HepG2 (cell line): ENCODE data around the gene BSN. TPM values are rescaled to one million over a fixed set of nuclear protein-coding genes. Genes with fewer than 3 reads are reported as not detected.

Source experiments
- ARID4A ChIP-seq: sonication (generic); formaldehyde crosslinking; IDR thresholded peaks from 2 replicates; pipeline ENCODE4 v1.5.0; 2020; ENCODE audit warnings: mild to moderate bottlenecking, missing genetic modification reagents, borderline replicate concordance
- ATF1 ChIP-seq: IDR thresholded peaks from 2 replicates; pipeline ENCODE4 v1.6.1; 2016; ENCODE audit warnings: mild to moderate bottlenecking, control low read depth
- ATF3 ChIP-seq: sonication (generic); formaldehyde crosslinking; IDR thresholded peaks from 2 replicates; pipeline ENCODE4 v1.4.0; 2020; ENCODE audit warnings: missing genetic modification reagents
- CEBPG ChIP-seq: IDR thresholded peaks from 2 replicates; pipeline ENCODE4 v1.6.1; 2016
- FOXK1 ChIP-seq: sonication (generic); formaldehyde crosslinking; IDR thresholded peaks from 2 replicates; pipeline ENCODE4 v1.4.0; 2020; ENCODE audit warnings: low read depth, missing genetic modification reagents, borderline replicate concordance
- GPN1 ChIP-seq: sonication (generic); formaldehyde crosslinking; IDR thresholded peaks from 2 replicates; pipeline ENCODE4 v1.5.1; 2020; ENCODE audit warnings: missing genetic modification reagents, borderline replicate concordance
- KMT2B ChIP-seq: IDR thresholded peaks from 2 replicates; pipeline ENCODE4 v1.6.1; 2016; ENCODE audit warnings: missing genetic modification reagents, missing compliant biosample characterization
- PCBP2 ChIP-seq: fragments of 200-400 bp; formaldehyde crosslinking; optimal IDR thresholded peaks from 2 replicates; pipeline ENCODE3; 2018; ENCODE audit warnings: low read length, low read depth; ENCODE audit not compliant: poor library complexity, severe bottlenecking
- RAD21 ChIP-seq: fragments of 450-650 bp; formaldehyde crosslinking; IDR thresholded peaks from 2 replicates; pipeline ENCODE4 v1.5.0; 2020; ENCODE audit warnings: mild to moderate bottlenecking
- RNF2 ChIP-seq: fragments of 450-650 bp; conservative IDR thresholded peaks from 2 replicates; pipeline ENCODE4 v1.6.1; 2016; ENCODE audit warnings: low read depth
- SAP130 ChIP-seq: IDR thresholded peaks from 2 replicates; pipeline ENCODE4 v1.6.1; 2016; ENCODE audit warnings: low read depth
- SMAD1 ChIP-seq: sonication (generic); formaldehyde crosslinking; IDR thresholded peaks from 2 replicates; pipeline ENCODE4 v1.4.0; 2020; ENCODE audit warnings: missing genetic modification reagents, low read depth, mild to moderate bottlenecking, borderline replicate concordance
- ZBED4 ChIP-seq: sonication (generic); formaldehyde crosslinking; IDR thresholded peaks from 2 replicates; pipeline ENCODE4 v1.4.0; 2020; ENCODE audit warnings: missing genetic modification reagents, borderline replicate concordance
- ZNF235 ChIP-seq: sonication (generic); formaldehyde crosslinking; IDR thresholded peaks from 2 replicates; pipeline ENCODE4 v1.8.1; 2023; ENCODE audit warnings: mild to moderate bottlenecking, missing genetic modification reagents, borderline replicate concordance
- ZNF367 ChIP-seq: sonication (generic); formaldehyde crosslinking; IDR thresholded peaks from 2 replicates; pipeline ENCODE4 v1.4.0; 2020; ENCODE audit warnings: missing genetic modification reagents, borderline replicate concordance
- ZNF598 ChIP-seq: sonication (generic); formaldehyde crosslinking; IDR thresholded peaks from 2 replicates; pipeline ENCODE4 v1.5.1; 2020; ENCODE audit warnings: mild to moderate bottlenecking, missing genetic modification reagents, borderline replicate concordance
- polyA plus RNA-seq, 8 experiments: library from polyadenylated mRNA; depleted of rRNA in 3 of 8; stranded (reverse) in 7 of 8; unstranded in 1 of 8; fragments of >200 nt; fragmentation: Illumina TruSeq in 4 of 8; extraction: Trizol in 4 of 8; gene quantifications; 2 replicates each; pipeline versions ENCODE4 v1.2.1 to v1.2.3, GENCODE V29; 2011 to 2016; ENCODE audit warnings: low read depth in 4 of 8, missing spikeins in 1 of 8, mixed read lengths in 1 of 8; ENCODE audit not compliant: insufficient read depth in 1 of 8
- total RNA-seq, 5 experiments: library from RNA; depleted of rRNA; stranded (reverse); fragments of >200 nt; fragmentation: Illumina TruSeq; extraction: Trizol; gene quantifications; 2 replicates each; pipeline ENCODE4 v1.2.3, GENCODE V29; 2016; ENCODE audit warnings: low read depth in 1 of 5
- TF ChIP-seq, protein P1 (sequence below): sonication (generic); formaldehyde crosslinking; IDR thresholded peaks from 2 replicates; pipeline ENCODE4 v1.9.0; 2021; ENCODE audit warnings: missing genetic modification reagents, mild to moderate bottlenecking, borderline replicate concordance
- TF ChIP-seq, protein P2 (sequence below): sonication (generic); formaldehyde crosslinking; IDR thresholded peaks from 2 replicates; pipeline ENCODE4 v1.8.1; 2023; ENCODE audit warnings: mild to moderate bottlenecking, inconsistent platforms, moderate library complexity, missing genetic modification reagents, borderline replicate concordance

BSN gene
- total and polyA plus RNA-seq, 2 of the 13 experiments (the other 11 are each of a cell fraction or from before 2014, with no cell fraction given) = 0.42 to 0.86 TPM

- TF ChIP-seq ARID4A (CRISPR knock-in tag) (peak; percentile 89), ZNF235 (CRISPR knock-in tag) (0 out of 2 replicates have a peak, but pooled peaks have one; percentile 40), PCBP2 (no peak), RAD21 (CRISPR knock-in tag) (peak; percentile 26; the same call in 1 of the 2 replicates), ATF1 (no peak), SAP130 (CRISPR knock-in tag) (peak; percentile 91), ZNF367 (CRISPR knock-in tag) (peak; percentile 69; the same call in 1 of the 2 replicates), SMAD1 (CRISPR knock-in tag) (no peak), GPN1 (CRISPR knock-in tag) (no peak), RNF2 (0 out of 2 replicates have a peak, but pooled peaks have one; percentile 35), ZNF598 (CRISPR knock-in tag) (peak; percentile 58; the same call in 1 of the 2 replicates), CEBPG (CRISPR knock-in tag) (no peak), ZBED4 (CRISPR knock-in tag) (peak; percentile 46; the same call in 1 of the 2 replicates), FOXK1 (CRISPR knock-in tag) (peak; percentile 4; the same call in 1 of the 2 replicates), ATF3 (no peak), KMT2B (CRISPR knock-in tag) (0 out of 2 replicates have a peak, but pooled peaks have one; percentile 66)
- TF ChIP-seq, protein P1, sequence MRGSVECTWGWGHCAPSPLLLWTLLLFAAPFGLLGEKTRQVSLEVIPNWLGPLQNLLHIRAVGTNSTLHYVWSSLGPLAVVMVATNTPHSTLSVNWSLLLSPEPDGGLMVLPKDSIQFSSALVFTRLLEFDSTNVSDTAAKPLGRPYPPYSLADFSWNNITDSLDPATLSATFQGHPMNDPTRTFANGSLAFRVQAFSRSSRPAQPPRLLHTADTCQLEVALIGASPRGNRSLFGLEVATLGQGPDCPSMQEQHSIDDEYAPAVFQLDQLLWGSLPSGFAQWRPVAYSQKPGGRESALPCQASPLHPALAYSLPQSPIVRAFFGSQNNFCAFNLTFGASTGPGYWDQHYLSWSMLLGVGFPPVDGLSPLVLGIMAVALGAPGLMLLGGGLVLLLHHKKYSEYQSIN (CRISPR knock-in tag) = no peak
- TF ChIP-seq, protein P2, sequence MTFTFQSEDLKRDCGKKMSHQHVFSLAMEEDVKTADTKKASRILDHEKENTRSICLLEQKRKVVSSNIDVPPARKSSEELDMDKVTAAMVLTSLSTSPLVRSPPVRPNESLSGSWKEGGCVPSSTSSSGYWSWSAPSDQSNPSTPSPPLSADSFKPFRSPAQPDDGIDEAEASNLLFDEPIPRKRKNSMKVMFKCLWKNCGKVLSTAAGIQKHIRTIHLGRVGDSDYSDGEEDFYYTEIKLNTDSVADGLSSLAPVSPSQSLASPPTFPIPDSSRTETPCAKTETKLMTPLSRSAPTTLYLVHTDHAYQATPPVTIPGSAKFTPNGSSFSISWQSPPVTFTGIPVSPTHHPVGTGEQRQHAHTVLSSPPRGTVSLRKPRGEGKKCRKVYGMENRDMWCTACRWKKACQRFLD (CRISPR knock-in tag) = 0 out of 2 replicates have a peak, but pooled peaks have one; percentile 21
Measured at GRCh38 chr3:49554633-49555265, 472 bp downstream of the BSN start (continued).
